H1 (cell line): Measurements from ENCODE around the gene NSD2. TPM values are rescaled to one million over a fixed set of nuclear protein-coding genes. Genes with fewer than 3 reads are reported as not detected.

Source experiments
- CTCF ChIA-PET: fragments of 300-600 bp; sonication (Branson Sonifier 250); formaldehyde crosslinking; loops from one replicate; lab custom pipeline; 2021; ENCODE audit not compliant: partially characterized antibody; lab: Charles Lee
- POLR2A ChIA-PET: fragments of 300-600 bp; sonication (Branson Sonifier 250); formaldehyde crosslinking; loops from one replicate; lab custom pipeline; 2021; ENCODE audit warnings: inconsistent platforms; ENCODE audit not compliant: partially characterized antibody; lab: Charles Lee
- DNase-seq, 2 experiments: peaks; one replicate each; pipeline versions ENCODE4 v3.0.0 to v3.0.0-alpha.2; 2010 to 2022; ENCODE audit warnings: low spot score in 2 of 2, low read depth in 1 of 2, mixed read lengths in 1 of 2
- FAIRE-seq: peaks from 2 replicates; lab custom pipeline; 2011; peaks lifted over from hg19 to GRCh38; lab: Jason Lieb, UNC
- H2AFZ ChIP-seq: 2 replicates; pipeline ENCODE4 v1.8.1; 2012; ENCODE audit warnings: low read length, inconsistent platforms
- H2AK5ac ChIP-seq: 2 replicates; pipeline ENCODE4 v1.6.1; 2013; ENCODE audit warnings: low read depth, low read length
- H2BK120ac ChIP-seq: replicated peaks from 2 replicates; pipeline ENCODE3; 2013; ENCODE audit warnings: low read depth, low read length, inconsistent platforms
- H2BK12ac ChIP-seq: 2 replicates; pipeline ENCODE4 v1.6.1; 2013; ENCODE audit warnings: low read depth, low read length
- H2BK15ac ChIP-seq: 2 replicates; pipeline ENCODE4 v1.6.1; 2013; ENCODE audit warnings: low read length
- H2BK20ac ChIP-seq: 2 replicates; pipeline ENCODE4 v1.6.1; 2013; ENCODE audit warnings: low read length
- H2BK5ac ChIP-seq: 2 replicates; pipeline ENCODE4 v1.6.1; 2013; ENCODE audit warnings: low read depth, low read length
- H3K14ac ChIP-seq: 2 replicates; pipeline ENCODE4 v1.6.1; 2013; ENCODE audit warnings: inconsistent platforms; ENCODE audit not compliant: insufficient read length
- H3K18ac ChIP-seq: 2 replicates; pipeline ENCODE4 v1.6.1; 2013; ENCODE audit warnings: low read length; ENCODE audit errors: extremely low read depth
- H3K23ac ChIP-seq: 2 replicates; pipeline ENCODE4 v1.6.1; 2013; ENCODE audit warnings: inconsistent platforms; ENCODE audit not compliant: insufficient read length
- H3K23me2 ChIP-seq: 2 replicates; pipeline ENCODE4 v1.6.1; 2013; ENCODE audit warnings: low read depth, low read length
- H3K27ac ChIP-seq: 2 replicates; pipeline ENCODE4 v1.6.1; 2011; ENCODE audit warnings: low read depth, low read length, inconsistent platforms
- H3K27me3 ChIP-seq, 4 experiments: replicated peaks in 1 of 4; 1 replicate in 1 of 4; 2 replicates in 3 of 4; pipeline versions ENCODE4 v1.6.1 to v1.8.1; 2011 to 2013; ENCODE audit warnings: low read length in 3 of 4, mild to moderate bottlenecking in 3 of 4, inconsistent platforms in 2 of 4, mixed read lengths in 2 of 4, moderate library complexity in 1 of 4; ENCODE audit not compliant: control insufficient read depth in 3 of 4, insufficient read depth in 3 of 4; ENCODE audit errors: extremely low read depth in 1 of 4
- H3K36me3 ChIP-seq, 4 experiments: 2 replicates each; pipeline versions ENCODE4 v1.6.1 to v1.8.1; 2011 to 2013; ENCODE audit warnings: mild to moderate bottlenecking in 4 of 4, low read length in 3 of 4, moderate library complexity in 2 of 4, control low read depth in 1 of 4, inconsistent platforms in 1 of 4; ENCODE audit not compliant: insufficient read depth in 4 of 4, control insufficient read depth in 2 of 4
- H3K4ac ChIP-seq: replicated peaks from 2 replicates; pipeline ENCODE3; 2013; ENCODE audit warnings: low read length, low read depth, mixed read lengths, inconsistent platforms; ENCODE audit not compliant: insufficient read length
- H3K4me1 ChIP-seq, 4 experiments: replicated peaks in 1 of 4; 1 replicate in 1 of 4; 2 replicates in 3 of 4; pipeline versions ENCODE4 v1.6.1 to v1.8.1; 2011 to 2013; ENCODE audit warnings: low read length in 3 of 4, inconsistent platforms in 2 of 4, mixed read lengths in 1 of 4; ENCODE audit not compliant: insufficient read depth in 4 of 4, control insufficient read depth in 3 of 4
- H3K4me2 ChIP-seq, 2 experiments: 2 replicates each; pipeline versions ENCODE4 v1.6.1 to v1.8.1; 2011 to 2013; ENCODE audit warnings: low read depth in 2 of 2, low read length in 2 of 2, control low read depth in 1 of 2, inconsistent platforms in 1 of 2, mild to moderate bottlenecking in 1 of 2; ENCODE audit not compliant: insufficient read depth in 1 of 2
- H3K4me3 ChIP-seq, 4 experiments: fragments of 200-600, 300-600 bp in 1 of 4; sonication (generic), shearing (Covaris generic), sonication (Bioruptor Twin) in 1 of 4; 2 replicates each; pipeline versions ENCODE4 v1.5.1 to v1.8.1; 2011 to 2016; ENCODE audit warnings: low read length in 4 of 4, low read depth in 3 of 4, control low read depth in 2 of 4, inconsistent platforms in 2 of 4, mild to moderate bottlenecking in 2 of 4, mixed read lengths in 1 of 4, moderate library complexity in 1 of 4; ENCODE audit not compliant: insufficient read depth in 2 of 4; ENCODE audit errors: extremely low read depth in 1 of 4
- H3K56ac ChIP-seq: replicated peaks from 2 replicates; pipeline ENCODE3; 2013; ENCODE audit warnings: low read depth, mild to moderate bottlenecking, mixed read lengths, low read length, inconsistent platforms; ENCODE audit not compliant: insufficient read length
- H3K79me1 ChIP-seq: 2 replicates; pipeline ENCODE4 v1.6.1; 2013; ENCODE audit warnings: low read depth, low read length, control low read depth
- H3K79me2 ChIP-seq, 2 experiments: 2 replicates each; pipeline versions ENCODE4 v1.6.1 to v1.8.1; 2012 to 2013; ENCODE audit warnings: low read length in 2 of 2, mild to moderate bottlenecking in 2 of 2, inconsistent platforms in 1 of 2; ENCODE audit not compliant: insufficient read depth in 2 of 2, control insufficient read depth in 1 of 2
- H3K9ac ChIP-seq, 4 experiments: replicated peaks in 1 of 4; 1 replicate in 1 of 4; 2 replicates in 3 of 4; pipeline versions ENCODE4 v1.6.1 to v1.8.1; 2011 to 2013; ENCODE audit warnings: low read depth in 3 of 4, low read length in 3 of 4, control low read depth in 2 of 4, mild to moderate bottlenecking in 2 of 4, moderate library complexity in 2 of 4, inconsistent platforms in 1 of 4; ENCODE audit errors: extremely low read depth in 1 of 4
- H3K9me3 ChIP-seq, 2 experiments: 2 replicates each; pipeline versions ENCODE4 v1.6.1 to v1.8.1; 2012 to 2013; ENCODE audit warnings: mild to moderate bottlenecking in 2 of 2, moderate library complexity in 2 of 2, control low read depth in 1 of 2, inconsistent platforms in 1 of 2, low read depth in 1 of 2, low read length in 1 of 2, mixed read lengths in 1 of 2; ENCODE audit not compliant: insufficient read depth in 2 of 2
- H4K20me1 ChIP-seq, 2 experiments: replicated peaks in 1 of 2; 2 replicates each; pipeline versions ENCODE3 to v1.8.1; 2011 to 2013; ENCODE audit warnings: inconsistent platforms in 2 of 2, low read length in 2 of 2, mild to moderate bottlenecking in 1 of 2; ENCODE audit not compliant: insufficient read depth in 2 of 2, control insufficient read depth in 1 of 2
- H4K5ac ChIP-seq: 2 replicates; pipeline ENCODE4 v1.6.1; 2013; ENCODE audit warnings: low read length, low read depth, mixed read lengths, inconsistent platforms; ENCODE audit not compliant: insufficient read length
- H4K8ac ChIP-seq: 2 replicates; pipeline ENCODE4 v1.8.0; 2013; ENCODE audit warnings: mild to moderate bottlenecking, moderate library complexity, low read length, inconsistent platforms; ENCODE audit not compliant: insufficient read depth; ENCODE audit errors: extremely low read depth
- H4K91ac ChIP-seq: replicated peaks from 2 replicates; pipeline ENCODE3; 2013; ENCODE audit warnings: low read length, mixed read lengths, inconsistent platforms; ENCODE audit not compliant: insufficient read length
- BRCA1 ChIP-seq: IDR thresholded peaks from 2 replicates; pipeline ENCODE4 v1.6.1; 2012; ENCODE audit warnings: low read depth, low read length, improper control_type of control experiment
- CTBP2 ChIP-seq: IDR thresholded peaks from 2 replicates; pipeline ENCODE4 v1.7.0; 2011; ENCODE audit warnings: borderline replicate concordance, mild to moderate bottlenecking, moderate library complexity, mixed read lengths, low read length; ENCODE audit not compliant: insufficient read depth, insufficient read length
- EZH2 ChIP-seq: fragments of 200-600 bp; sonication (generic); IDR thresholded peaks from 2 replicates; pipeline ENCODE4 v1.7.1; 2012; ENCODE audit warnings: low read depth, mild to moderate bottlenecking, moderate library complexity, low read length, inconsistent platforms; ENCODE audit not compliant: severe bottlenecking
- FOSL1 ChIP-seq: IDR thresholded peaks from 2 replicates; pipeline ENCODE4 v1.6.1; 2011; ENCODE audit warnings: mild to moderate bottlenecking, low read depth, low read length, moderate library complexity; ENCODE audit not compliant: insufficient read depth
- KDM4A ChIP-seq: IDR thresholded peaks from one replicate; pipeline ENCODE4 v1.7.1; 2012; ENCODE audit warnings: low read depth, mild to moderate bottlenecking, moderate library complexity, low read length, inconsistent platforms; ENCODE audit not compliant: severe bottlenecking
- POLR2AphosphoS5 ChIP-seq: IDR thresholded peaks from 2 replicates; pipeline ENCODE4 v1.6.1; 2011; ENCODE audit warnings: low read depth, low read length
- POU5F1 ChIP-seq: IDR thresholded peaks from 2 replicates; pipeline ENCODE4 v1.6.1; 2011; ENCODE audit warnings: low read depth, mild to moderate bottlenecking, low read length, moderate library complexity
- RXRA ChIP-seq: IDR thresholded peaks from 2 replicates; pipeline ENCODE4 v1.6.1; 2011; ENCODE audit warnings: low read depth, mild to moderate bottlenecking, low read length, moderate library complexity; ENCODE audit not compliant: insufficient read depth
- SIX5 ChIP-seq: IDR thresholded peaks from 2 replicates; pipeline ENCODE4 v1.6.1; 2011; ENCODE audit warnings: mild to moderate bottlenecking, low read depth, low read length
- SUZ12 ChIP-seq: fragments of 200-600 bp; sonication (generic); IDR thresholded peaks from 2 replicates; pipeline ENCODE4 v1.6.1; 2012; ENCODE audit warnings: mild to moderate bottlenecking, inconsistent platforms, low read length, moderate library complexity, mixed read lengths
- YY1 ChIP-seq: IDR thresholded peaks from 2 replicates; pipeline ENCODE4 v1.6.1; 2011; ENCODE audit warnings: low read depth, mild to moderate bottlenecking, low read length
- WGBS, 2 experiments: shearing (Covaris generic) in 1 of 2; methylation state at CpG; one replicate each; pipeline versions ENCODE4 v1.1.6 to v1.1.7; 2013 to 2015; ENCODE audit warnings: low lambda C conversion rate in 2 of 2, mixed read lengths in 2 of 2, inconsistent platforms in 1 of 2, low coverage in 1 of 2, missing lambda C conversion rate in 1 of 2; ENCODE audit not compliant: insufficient replicate concordance in 2 of 2, insufficient coverage in 1 of 2, insufficient read length in 1 of 2; ENCODE audit errors: extremely low coverage in 1 of 2, missing lambda C conversion rate in 1 of 2; 5-methylcytosine and 5-hydroxymethylcytosine counted together
- polyA plus RNA-seq, 7 experiments: library from polyadenylated mRNA; depleted of rRNA in 3 of 7; stranded (reverse) in 5 of 7; unstranded in 2 of 7; fragments of >200 nt in 5 of 7; fragments of 200-250 nt in 2 of 7; gene quantifications; 1 replicate in 5 of 7; 2 replicates in 1 of 7; 4 replicates in 1 of 7; pipeline versions ENCODE4 v1.2.1 to v1.2.3, GENCODE V29; 2011 to 2013; ENCODE audit warnings: missing spikeins in 2 of 7, mixed read lengths in 2 of 7
- total RNA-seq: library from RNA; stranded (reverse); fragmentation: NEBNext Ultra II Directional; extraction: Animal tissue kit (Norgen Biotek cat#: 25700); gene quantifications from 2 replicates; pipeline ENCODE4 v1.2.1, GENCODE V29; 2021
- TF ChIP-seq, protein P1 (sequence below): IDR thresholded peaks from 2 replicates; pipeline ENCODE4 v1.6.1; 2012; ENCODE audit warnings: inconsistent platforms
- TF ChIP-seq, protein P2 (sequence below): IDR thresholded peaks from 2 replicates; pipeline ENCODE4 v1.6.1; 2012; ENCODE audit warnings: inconsistent platforms

NSD2 gene
- total and polyA plus RNA-seq, 2 of the 8 experiments (the other 6 are each of a cell fraction or from before 2014, with no cell fraction given), result 26.7 to 129 TPM

DNA sequence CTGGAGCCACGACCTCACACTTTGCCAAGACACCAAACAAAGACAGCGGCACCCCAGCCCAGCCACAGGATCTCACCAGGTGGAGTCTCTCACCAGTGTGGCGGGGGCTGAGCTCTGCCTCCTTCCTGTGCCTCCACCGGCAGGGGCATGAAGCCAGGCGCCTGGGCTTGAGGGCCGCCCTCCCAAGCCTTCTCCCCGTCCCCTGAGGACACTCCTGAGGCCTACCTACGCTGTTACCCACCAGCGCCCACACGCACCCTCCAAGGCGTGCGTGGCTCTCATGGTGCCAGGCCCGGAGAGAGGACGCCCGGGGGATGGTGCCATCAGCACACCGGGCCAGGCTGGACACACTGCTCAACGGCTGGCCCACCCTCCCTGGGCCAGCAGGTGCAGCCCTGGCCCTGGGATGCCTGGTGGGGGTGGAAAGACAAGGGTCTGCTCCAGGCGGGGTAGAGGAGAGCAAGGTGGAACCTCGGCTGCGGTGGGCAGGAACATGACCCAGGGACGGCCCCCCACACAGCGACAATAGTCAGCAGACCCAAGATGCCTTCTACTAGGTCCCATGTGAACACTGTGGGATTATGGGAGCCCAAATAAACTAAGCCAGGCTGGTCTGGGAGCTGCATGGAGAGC lies 115.5 kb downstream of the NSD2 start:
- no peak overlapping the region for H2AFZ ChIP-seq
- H4K91ac ChIP-seq, result no peak overlapping the region
- WGBS, 2 experiments, result 88% methylated on average over 22 of the region's 22 CpGs; no CpG with 5 or more reads in 1 of the 2 experiments
- H3K27me3 ChIP-seq, result no peaks in the 10 kb centered on the region
- H3K18ac ChIP-seq, result no peak overlapping the region
- H2BK20ac ChIP-seq, result no peak overlapping the region
- no peak for DNase-seq
- no peak overlapping the region for H3K14ac ChIP-seq
- FAIRE-seq, result no peak
- no peak overlapping the region for H4K5ac ChIP-seq
- no peak overlapping the region for H3K4ac ChIP-seq
- no peak overlapping the region for H2AK5ac ChIP-seq
- no peak overlapping the region for H3K56ac ChIP-seq
- no peak overlapping the region for H2BK5ac ChIP-seq
- peaks cover 7 to 28% of the 10 kb centered on the region in 2 experiments for H4K20me1 ChIP-seq
- H3K23me2 ChIP-seq, result no peaks in the 10 kb centered on the region
- no peak overlapping the region for H3K27ac ChIP-seq
- no peak overlapping the region for H2BK15ac ChIP-seq
- H3K79me2 ChIP-seq, result peaks cover 0 to 17% of the 10 kb centered on the region in 2 experiments; a peak in 1 of 4 replicates
- POLR2A ChIA-PET, result no interaction called here
- no peak overlapping the region for H3K9ac ChIP-seq
- no peak overlapping the region for H2BK12ac ChIP-seq
- H3K9me3 ChIP-seq, result no peaks in the 10 kb centered on the region
- no peak overlapping the region for H3K4me3 ChIP-seq
- H3K36me3 ChIP-seq, result peaks cover 26 to 70% (median 52%) of the 10 kb centered on the region in 4 experiments
- peaks cover 4% of the 10 kb centered on the region; the same call in 1 of the 2 replicates for H3K79me1 ChIP-seq
- no peaks in the 10 kb centered on the region for H3K4me1 ChIP-seq
- no peak overlapping the region for H3K4me2 ChIP-seq
- no peak overlapping the region for H2BK120ac ChIP-seq
- no peak overlapping the region for H3K23ac ChIP-seq
- H4K8ac ChIP-seq, result no peak overlapping the region
- CTCF ChIA-PET, result no interaction called here
- no peak for TF ChIP-seq SIX5
- TF ChIP-seq POLR2AphosphoS5, result no peak
- TF ChIP-seq KDM4A, result no peak
- TF ChIP-seq POU5F1, result no peak
- no peak for TF ChIP-seq EZH2
- no peak for TF ChIP-seq RXRA
- TF ChIP-seq, protein P1, sequence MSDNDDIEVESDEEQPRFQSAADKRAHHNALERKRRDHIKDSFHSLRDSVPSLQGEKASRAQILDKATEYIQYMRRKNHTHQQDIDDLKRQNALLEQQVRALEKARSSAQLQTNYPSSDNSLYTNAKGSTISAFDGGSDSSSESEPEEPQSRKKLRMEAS, result no peak
- TF ChIP-seq, protein P2, sequence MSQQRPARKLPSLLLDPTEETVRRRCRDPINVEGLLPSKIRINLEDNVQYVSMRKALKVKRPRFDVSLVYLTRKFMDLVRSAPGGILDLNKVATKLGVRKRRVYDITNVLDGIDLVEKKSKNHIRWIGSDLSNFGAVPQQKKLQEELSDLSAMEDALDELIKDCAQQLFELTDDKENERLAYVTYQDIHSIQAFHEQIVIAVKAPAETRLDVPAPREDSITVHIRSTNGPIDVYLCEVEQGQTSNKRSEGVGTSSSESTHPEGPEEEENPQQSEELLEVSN, result no peak
- no peak for TF ChIP-seq CTBP2
- TF ChIP-seq YY1, result no peak
- no peak for TF ChIP-seq BRCA1
- no peak for TF ChIP-seq FOSL1
- TF ChIP-seq SUZ12, result no peak
